Measurements from ENCODE around the gene RABGAP1L. TPM values are rescaled to one million over a fixed set of nuclear protein-coding genes. Genes with fewer than 3 reads are reported as not detected.

The RABGAP1L gene
- total and polyA plus RNA-seq, 2 of the 8 experiments (the other 6 are each of a cell fraction or from before 2014, with no cell fraction given): 33.3 to 156 TPM

DNA sequence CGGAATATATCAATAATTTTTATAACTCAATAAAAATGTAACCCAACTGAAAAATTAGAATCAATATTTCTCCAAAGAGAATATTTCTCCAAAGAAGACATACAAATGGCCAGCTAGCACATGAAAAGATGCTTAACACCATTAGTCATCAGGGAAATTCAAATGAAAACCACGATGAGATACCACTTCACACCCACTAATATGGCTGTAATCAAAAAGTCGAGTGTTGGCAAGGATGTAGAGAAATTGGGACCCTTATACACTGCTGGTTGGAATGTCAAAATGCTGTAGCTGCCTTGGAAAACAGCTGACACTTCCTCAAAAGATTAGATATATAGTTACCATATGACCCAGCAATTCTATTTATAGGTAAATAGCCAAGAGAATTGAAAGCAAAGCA, 421.5 kb downstream of the RABGAP1L start:
- H3K9me3 ChIP-seq (ENCODE audit: insufficient read depth in 2 of 2, low read depth in 1 of 2, low read length in 1 of 2): peaks cover 3 to 4% of the 10 kb centered on the region in 2 experiments; a peak in 2 of 4 replicates
- DNase-seq (ENCODE audit: low read depth in 1 of 2, low spot score in 2 of 2): no peak
- no peak overlapping the region for H2BK5ac ChIP-seq (ENCODE audit: low read depth, low read length)
- WGBS, 2 experiments (ENCODE audit: extremely low coverage in 1 of 2, insufficient coverage in 1 of 2, insufficient read length in 1 of 2, insufficient replicate concordance in 2 of 2, low coverage in 1 of 2, low lambda C conversion rate in 2 of 2, missing lambda C conversion rate in 1 of 2): 77% methylated on average over 3 of the region's 3 CpGs; no CpG with 5 or more reads in 1 of the 2 experiments
- no peaks in the 10 kb centered on the region for H3K4me1 ChIP-seq (replicated peaks in 1 of 4; ENCODE audit: control insufficient read depth in 3 of 4, insufficient read depth in 4 of 4, low read length in 3 of 4)
- no peaks in the 10 kb centered on the region for H3K27me3 ChIP-seq (replicated peaks in 1 of 4; ENCODE audit: control insufficient read depth in 3 of 4, extremely low read depth in 1 of 4, insufficient read depth in 3 of 4, low read length in 3 of 4)
- H3K27ac ChIP-seq (ENCODE audit: low read depth, low read length): no peak overlapping the region
- no peak overlapping the region for H3K4me3 ChIP-seq (ENCODE audit: extremely low read depth in 1 of 4, insufficient read depth in 2 of 4, low read depth in 3 of 4, low read length in 4 of 4)
- no peak overlapping the region for H4K8ac ChIP-seq (ENCODE audit: extremely low read depth, insufficient read depth, low read length)
- H3K79me2 ChIP-seq (ENCODE audit: control insufficient read depth in 1 of 2, insufficient read depth in 2 of 2, low read length in 2 of 2): no peaks in the 10 kb centered on the region
- no peak overlapping the region for H2AK5ac ChIP-seq (ENCODE audit: low read depth, low read length)
- H4K91ac ChIP-seq (replicated peaks; ENCODE audit: insufficient read length, low read length): no peak overlapping the region
- TF ChIP-seq CBX8 (IDR thresholded peaks at IDR 0.05; ENCODE audit: borderline replicate concordance, low read depth, low read length) (no peak), SP4 (IDR thresholded peaks at IDR 0.05; ENCODE audit: low read length) (no peak), RAD21 (IDR thresholded peaks at IDR 0.05 in 1 of 2, conservative IDR thresholded peaks at IDR 0.05 in 1 of 2; ENCODE audit: low read depth in 2 of 2, low read length in 2 of 2) (no peak), SIRT6 (IDR thresholded peaks at IDR 0.05; ENCODE audit: low read length) (no peak), MAFK (IDR thresholded peaks at IDR 0.05; ENCODE audit: low read depth, low read length) (no peak), ZNF274 (IDR thresholded peaks at IDR 0.05; ENCODE audit: borderline replicate concordance, extremely low read depth, low read length) (no peak), KDM5A (IDR thresholded peaks at IDR 0.05; ENCODE audit: low read length) (no peak), SIX5 (IDR thresholded peaks at IDR 0.05; ENCODE audit: low read depth, low read length) (no peak), TBP (IDR thresholded peaks at IDR 0.05; ENCODE audit: low read depth, low read length) (no peak), RBBP5 (IDR thresholded peaks at IDR 0.05; ENCODE audit: borderline replicate concordance, low read depth, low read length) (no peak)
- CTCF ChIA-PET (ENCODE audit: partially characterized antibody): no interaction called here
- no peaks in the 10 kb centered on the region for H3K36me3 ChIP-seq (ENCODE audit: control insufficient read depth in 2 of 4, insufficient read depth in 4 of 4, low read length in 3 of 4)
- no peak for FAIRE-seq
- no peak overlapping the region for H3K4ac ChIP-seq (replicated peaks; ENCODE audit: insufficient read length, low read depth, low read length)
- no peak overlapping the region for H3K18ac ChIP-seq (ENCODE audit: extremely low read depth, low read length)
- no peak overlapping the region for H4K5ac ChIP-seq (ENCODE audit: insufficient read length, low read depth, low read length)
- no peak overlapping the region for H2BK12ac ChIP-seq (ENCODE audit: low read depth, low read length)
- no peak overlapping the region for H2BK20ac ChIP-seq (ENCODE audit: low read length)
- POLR2A ChIA-PET (ENCODE audit: partially characterized antibody): no interaction called here
- no peaks in the 10 kb centered on the region for H3K23me2 ChIP-seq (ENCODE audit: low read depth, low read length)
- no peaks in the 10 kb centered on the region for H4K20me1 ChIP-seq (replicated peaks in 1 of 2; ENCODE audit: control insufficient read depth in 1 of 2, insufficient read depth in 2 of 2, low read length in 2 of 2)
- H3K4me2 ChIP-seq (ENCODE audit: insufficient read depth in 1 of 2, low read depth in 2 of 2, low read length in 2 of 2): no peak overlapping the region
- no peak overlapping the region for H3K9ac ChIP-seq (replicated peaks in 1 of 4; ENCODE audit: extremely low read depth in 1 of 4, low read depth in 3 of 4, low read length in 3 of 4)
- no peak overlapping the region for H3K23ac ChIP-seq (ENCODE audit: insufficient read length)
- no peak overlapping the region for H2AFZ ChIP-seq (ENCODE audit: low read length)
- no peak overlapping the region for H2BK120ac ChIP-seq (replicated peaks; ENCODE audit: low read depth, low read length)
- H3K56ac ChIP-seq (replicated peaks; ENCODE audit: insufficient read length, low read depth, low read length): no peak overlapping the region
- no peaks in the 10 kb centered on the region for H3K79me1 ChIP-seq (ENCODE audit: low read depth, low read length)
- H3K14ac ChIP-seq (ENCODE audit: insufficient read length): no peak overlapping the region
- no peak overlapping the region for H2BK15ac ChIP-seq (ENCODE audit: low read length)

Data from H1 (cell line).